ENCODE results near the gene GNS. TPM values are rescaled to one million over a fixed set of nuclear protein-coding genes. Genes with fewer than 3 reads are reported as not detected.

GNS gene
- total RNA-seq, 2 donors from 2014 or later: 107 to 125 TPM

GRCh38 chr12:64714551-64714968 lies 44.6 kb downstream of the GNS start:
- H3K9me3 ChIP-seq: no peaks in the 10 kb centered on the region
- H3K4me3 ChIP-seq: no peak overlapping the region
- H3K27me3 ChIP-seq (replicated peaks; ENCODE audit: insufficient read depth): no peaks in the 10 kb centered on the region
- no peak for DNase-seq (ENCODE audit: low spot score)
- peaks cover 17% of the 10 kb centered on the region for H3K36me3 ChIP-seq
- H3K27ac ChIP-seq: no peak overlapping the region
- no peak for TF ChIP-seq CTCF (IDR thresholded peaks at IDR 0.05)
- no peak for ATAC-seq (ENCODE audit: insufficient number of reproducible peaks, low FRiP score, low read depth)
- H3K4me1 ChIP-seq (ENCODE audit: control insufficient read depth in 1 of 2, low read depth in 2 of 2): no peaks in the 10 kb centered on the region

GRCh38 chr12:64713376-64713775 lies 45.8 kb downstream of the GNS start:
- ATAC-seq (ENCODE audit: insufficient number of reproducible peaks, low FRiP score, low read depth) (no peak), DNase-seq (ENCODE audit: low spot score) (no peak)
- H3K27ac ChIP-seq: no peak overlapping the region
- no peak for TF ChIP-seq CTCF (IDR thresholded peaks at IDR 0.05)
- H3K4me3 ChIP-seq: no peak overlapping the region
- H3K36me3 ChIP-seq: peaks cover 17% of the 10 kb centered on the region
- H3K4me1 ChIP-seq (ENCODE audit: control insufficient read depth in 1 of 2, low read depth in 2 of 2): no peaks in the 10 kb centered on the region
- no peaks in the 10 kb centered on the region for H3K9me3 ChIP-seq
- H3K27me3 ChIP-seq (replicated peaks; ENCODE audit: insufficient read depth): no peaks in the 10 kb centered on the region

- Histone ChIP-seq H3K36me3 (peaks cover 6% of the 10 kb centered on the region), H3K9me3 (no peaks in the 10 kb centered on the region), H3K4me3 (no peak overlapping the region), H3K4me1 (ENCODE audit: control insufficient read depth in 1 of 2, low read depth in 2 of 2) (no peaks in the 10 kb centered on the region), H3K27ac (no peak overlapping the region), H3K27me3 (replicated peaks; ENCODE audit: insufficient read depth) (no peaks in the 10 kb centered on the region)
- no peak for TF ChIP-seq CTCF (IDR thresholded peaks at IDR 0.05)
- DNase-seq (ENCODE audit: low spot score) (no peak), ATAC-seq (ENCODE audit: insufficient number of reproducible peaks, low FRiP score, low read depth) (no peak)
Measured at GRCh38 chr12:64709429-64709828, 49.8 kb downstream of the GNS start.

- ATAC-seq (ENCODE audit: insufficient number of reproducible peaks, low FRiP score, low read depth) (no peak), DNase-seq (ENCODE audit: low spot score) (no peak)
- H3K27me3 ChIP-seq (replicated peaks; ENCODE audit: insufficient read depth): no peaks in the 10 kb centered on the region
- no peaks in the 10 kb centered on the region for H3K4me1 ChIP-seq (ENCODE audit: control insufficient read depth in 1 of 2, low read depth in 2 of 2)
- TF ChIP-seq CTCF (IDR thresholded peaks at IDR 0.05): no peak
- no peaks in the 10 kb centered on the region for H3K9me3 ChIP-seq
- H3K27ac ChIP-seq: no peak overlapping the region
- H3K4me3 ChIP-seq: no peak overlapping the region
- peaks cover 6% of the 10 kb centered on the region for H3K36me3 ChIP-seq
Measured at GRCh38 chr12:64707926-64708325, 51.3 kb downstream of the GNS start.

GRCh38 chr12:64707362-64707761 lies 51.8 kb downstream of the GNS start:
- DNase-seq (ENCODE audit: low spot score): no peak
- no peaks in the 10 kb centered on the region for H3K27me3 ChIP-seq (replicated peaks; ENCODE audit: insufficient read depth)
- H3K27ac ChIP-seq: no peak overlapping the region
- no peak for ATAC-seq (ENCODE audit: insufficient number of reproducible peaks, low FRiP score, low read depth)
- peaks cover 6% of the 10 kb centered on the region for H3K36me3 ChIP-seq
- no peaks in the 10 kb centered on the region for H3K4me1 ChIP-seq (ENCODE audit: control insufficient read depth in 1 of 2, low read depth in 2 of 2)
- no peaks in the 10 kb centered on the region for H3K9me3 ChIP-seq
- H3K4me3 ChIP-seq: no peak overlapping the region
- no peak for TF ChIP-seq CTCF (IDR thresholded peaks at IDR 0.05)

Measured in thoracic aorta (tissue), 2 donors.